HG02870 (cell line): ENCODE results near the gene SH2D2A.

Source experiments
- ATAC-seq: cut with Tn5 transposase; IDR thresholded peaks from one replicate; pipeline ENCODE4 v1.9.1; 2021; ENCODE audit warnings: mild to moderate bottlenecking, moderate library complexity; ENCODE audit not compliant: unreplicated experiment

The SH2D2A gene

GRCh38 chr1:156805766-156806511, 10.7 kb downstream of the SH2D2A start:
- ATAC-seq: no peak

GRCh38 chr1:156804572-156805243, 11.9 kb downstream of the SH2D2A start:
- no peak for ATAC-seq

- no peak for ATAC-seq
Measured at GRCh38 chr1:156804026-156804425, 12.6 kb downstream of the SH2D2A start.

GRCh38 chr1:156803086-156803851, 13.4 kb downstream of the SH2D2A start:
- no peak for ATAC-seq

GRCh38 chr1:156802421-156802935, 14.2 kb downstream of the SH2D2A start:
- ATAC-seq: no peak

GRCh38 chr1:156801409-156802121, 15.1 kb downstream of the SH2D2A start:
- no peak for ATAC-seq

- no peak for ATAC-seq
Measured at GRCh38 chr1:156797212-156797871, 19.3 kb downstream of the SH2D2A start.

GRCh38 chr1:156796340-156797097, 20.1 kb downstream of the SH2D2A start:
- no peak for ATAC-seq

GRCh38 chr1:156795787-156796186, 20.9 kb downstream of the SH2D2A start:
- no peak for ATAC-seq

GRCh38 chr1:156795374-156795733, 21.3 kb downstream of the SH2D2A start:
- no peak for ATAC-seq

GRCh38 chr1:156794506-156795373, 21.9 kb downstream of the SH2D2A start:
- no peak for ATAC-seq

GRCh38 chr1:156789621-156790318, 26.9 kb downstream of the SH2D2A start:
- no peak for ATAC-seq

GRCh38 chr1:156788136-156788535, 28.5 kb downstream of the SH2D2A start:
- no peak for ATAC-seq

GRCh38 chr1:156786640-156787039, 30.0 kb downstream of the SH2D2A start:
- no peak for ATAC-seq

- no peak for ATAC-seq
Measured at GRCh38 chr1:156785458-156785857, 31.2 kb downstream of the SH2D2A start.

- ATAC-seq: no peak
Measured at GRCh38 chr1:156781585-156782186, 35.0 kb downstream of the SH2D2A start.

GRCh38 chr1:156777573-156777972, 39.1 kb downstream of the SH2D2A start:
- ATAC-seq: no peak

GRCh38 chr1:156776942-156777341, 39.7 kb downstream of the SH2D2A start:
- ATAC-seq: no peak
